ACC112 (cell line): Measurements from ENCODE around the gene SKIC8.

Source experiments
- H2AFZ ChIP-seq: fragments of 200-600 bp; sonication (generic); one replicate; pipeline ENCODE4 v1.6.0; 2017; ENCODE audit warnings: antibody characterized with exemption, low read length; ENCODE audit not compliant: unreplicated experiment
- H3K27ac ChIP-seq: fragments of 200-600 bp; sonication (generic); 2 replicates; pipeline ENCODE4 v1.5.1; 2014; ENCODE audit warnings: low read depth, mild to moderate bottlenecking, antibody characterized with exemption, low read length, moderate library complexity
- H3K27me3 ChIP-seq: fragments of 200-600 bp; sonication (generic); 2 replicates; pipeline ENCODE4 v1.6.1; 2014; ENCODE audit warnings: mild to moderate bottlenecking, antibody characterized with exemption, low read length, moderate library complexity, mixed read lengths; ENCODE audit not compliant: insufficient read depth
- H3K36me3 ChIP-seq: fragments of 200-600 bp; sonication (generic); 2 replicates; pipeline ENCODE4 v1.6.1; 2016; ENCODE audit warnings: mild to moderate bottlenecking, antibody characterized with exemption, low read length, moderate library complexity, mixed read lengths; ENCODE audit not compliant: insufficient read depth
- H3K4me1 ChIP-seq: fragments of 200-600 bp; sonication (generic); one replicate; pipeline ENCODE4 v1.6.1; 2016; ENCODE audit warnings: low read length, mixed read lengths; ENCODE audit not compliant: insufficient read depth, unreplicated experiment, control insufficient read depth
- H3K4me3 ChIP-seq: fragments of 200-600 bp; sonication (generic); 2 replicates; pipeline ENCODE4 v1.5.1; 2014; ENCODE audit warnings: mild to moderate bottlenecking, low read depth, low read length
- H3K79me2 ChIP-seq: fragments of 200-600 bp; sonication (generic); one replicate; pipeline ENCODE4 v1.6.0; 2016; ENCODE audit warnings: low read length; ENCODE audit not compliant: control insufficient read depth, unreplicated experiment, insufficient read depth

Gene SKIC8

GRCh38 chr15:78321041-78321570 is 21.7 kb upstream of the SKIC8 start:
- no peaks in the 10 kb centered on the region for H3K27me3 ChIP-seq
- peaks cover 6% of the 10 kb centered on the region for H3K4me1 ChIP-seq
- H3K36me3 ChIP-seq, result no peaks in the 10 kb centered on the region
- no peak overlapping the region for H3K4me3 ChIP-seq
- H3K79me2 ChIP-seq, result no peaks in the 10 kb centered on the region
- H3K27ac ChIP-seq, result no peak overlapping the region
- no peak overlapping the region for H2AFZ ChIP-seq

GRCh38 chr15:78320183-78320582 is 20.8 kb upstream of the SKIC8 start:
- no peaks in the 10 kb centered on the region for H3K4me1 ChIP-seq
- H3K36me3 ChIP-seq, result no peaks in the 10 kb centered on the region
- H3K27me3 ChIP-seq, result no peaks in the 10 kb centered on the region
- no peaks in the 10 kb centered on the region for H3K79me2 ChIP-seq
- no peak overlapping the region for H3K4me3 ChIP-seq
- no peak overlapping the region for H2AFZ ChIP-seq
- H3K27ac ChIP-seq, result no peak overlapping the region

GRCh38 chr15:78319588-78319987 is 20.2 kb upstream of the SKIC8 start:
- H3K4me1 ChIP-seq, result no peaks in the 10 kb centered on the region
- H3K27me3 ChIP-seq, result no peaks in the 10 kb centered on the region
- H3K4me3 ChIP-seq, result no peak overlapping the region
- H3K79me2 ChIP-seq, result no peaks in the 10 kb centered on the region
- H2AFZ ChIP-seq, result no peak overlapping the region
- no peaks in the 10 kb centered on the region for H3K36me3 ChIP-seq
- no peak overlapping the region for H3K27ac ChIP-seq

GRCh38 chr15:78317145-78317836 is 17.9 kb upstream of the SKIC8 start:
- Histone ChIP-seq H3K27me3 (no peaks in the 10 kb centered on the region), H3K27ac (no peak overlapping the region), H3K4me1 (no peaks in the 10 kb centered on the region), H3K79me2 (no peaks in the 10 kb centered on the region), H3K4me3 (no peak overlapping the region), H3K36me3 (no peaks in the 10 kb centered on the region), H2AFZ (no peak overlapping the region)

GRCh38 chr15:78316283-78317083 is 17.1 kb upstream of the SKIC8 start:
- no peaks in the 10 kb centered on the region for H3K27me3 ChIP-seq
- no peaks in the 10 kb centered on the region for H3K79me2 ChIP-seq
- no peaks in the 10 kb centered on the region for H3K36me3 ChIP-seq
- no peak overlapping the region for H3K4me3 ChIP-seq
- no peaks in the 10 kb centered on the region for H3K4me1 ChIP-seq
- no peak overlapping the region for H3K27ac ChIP-seq
- H2AFZ ChIP-seq, result no peak overlapping the region

GRCh38 chr15:78315686-78316282 is 16.4 kb upstream of the SKIC8 start:
- Histone ChIP-seq H3K27ac (no peak overlapping the region), H3K4me1 (no peaks in the 10 kb centered on the region), H3K36me3 (no peaks in the 10 kb centered on the region), H3K4me3 (no peak overlapping the region), H3K27me3 (no peaks in the 10 kb centered on the region), H3K79me2 (no peaks in the 10 kb centered on the region), H2AFZ (no peak overlapping the region)

- Histone ChIP-seq H3K79me2 (no peaks in the 10 kb centered on the region), H3K4me1 (no peaks in the 10 kb centered on the region), H2AFZ (no peak overlapping the region), H3K4me3 (no peak overlapping the region), H3K27me3 (no peaks in the 10 kb centered on the region), H3K36me3 (no peaks in the 10 kb centered on the region), H3K27ac (no peak overlapping the region)
Observed at GRCh38 chr15:78314181-78314581, 14.8 kb upstream of the SKIC8 start.

GRCh38 chr15:78313383-78313782 is 14.0 kb upstream of the SKIC8 start:
- Histone ChIP-seq H3K79me2 (no peaks in the 10 kb centered on the region), H3K27ac (no peak overlapping the region), H3K27me3 (no peaks in the 10 kb centered on the region), H3K4me1 (no peaks in the 10 kb centered on the region), H3K4me3 (no peak overlapping the region), H2AFZ (no peak overlapping the region), H3K36me3 (no peaks in the 10 kb centered on the region)

GRCh38 chr15:78312957-78313356 is 13.5 kb upstream of the SKIC8 start:
- H3K27me3 ChIP-seq, result no peaks in the 10 kb centered on the region
- H3K36me3 ChIP-seq, result no peaks in the 10 kb centered on the region
- peaks cover 4% of the 10 kb centered on the region for H3K4me1 ChIP-seq
- no peaks in the 10 kb centered on the region for H3K79me2 ChIP-seq
- no peak overlapping the region for H3K27ac ChIP-seq
- H3K4me3 ChIP-seq, result no peak overlapping the region
- no peak overlapping the region for H2AFZ ChIP-seq

GRCh38 chr15:78312536-78312935 is 13.1 kb upstream of the SKIC8 start:
- no peak overlapping the region for H2AFZ ChIP-seq

More at GRCh38 chr15:78312536-78312935, 13.1 kb upstream of the SKIC8 start:
- Histone ChIP-seq H3K36me3 (no peaks in the 10 kb centered on the region), H3K4me3 (no peak overlapping the region), H3K79me2 (no peaks in the 10 kb centered on the region), H3K27me3 (no peaks in the 10 kb centered on the region), H3K27ac (no peak overlapping the region), H3K4me1 (peaks cover 6% of the 10 kb centered on the region)
